Erythroblast (primary cell): ENCODE measurements around the gene SCUBE1.

ENCODE experiments used
- DNase-seq, 2 experiments: peaks; one replicate each; lab custom pipeline; 2025; lab: John Stamatoyannopoulos, UW
- GATA1 ChIP-seq: IDR thresholded peaks from 2 replicates; pipeline ENCODE4 v1.6.1; 2011; ENCODE audit warnings: low read depth, mild to moderate bottlenecking, control low read depth, low read length, moderate library complexity
- POLR2A ChIP-seq: IDR thresholded peaks from 2 replicates; pipeline ENCODE4 v1.6.1; 2011; ENCODE audit warnings: mild to moderate bottlenecking, low read length

SCUBE1 gene

DNA sequence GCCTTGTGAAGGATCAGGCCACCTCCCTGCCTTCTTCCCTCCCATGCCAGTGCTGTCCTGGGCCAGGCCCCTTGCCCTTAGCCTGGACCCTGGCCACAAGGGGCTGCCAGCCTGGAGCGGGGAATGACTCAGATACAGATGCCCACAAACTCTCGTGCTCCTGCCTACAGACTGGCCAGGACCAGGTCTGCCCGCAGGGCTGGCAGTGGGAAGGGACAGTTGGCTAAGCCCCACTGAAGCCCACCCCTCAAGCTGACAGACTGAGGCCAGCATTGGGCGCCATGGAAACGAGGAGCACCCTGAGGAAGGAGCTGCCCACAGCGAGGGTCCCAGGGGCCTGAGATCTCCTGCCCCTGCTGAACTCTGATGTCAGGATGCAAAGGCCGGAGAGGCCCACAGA is 14.1 kb downstream of the SCUBE1 start:
- TF ChIP-seq GATA1, result no peak
- no peak for TF ChIP-seq POLR2A
- no peak for DNase-seq

DNA sequence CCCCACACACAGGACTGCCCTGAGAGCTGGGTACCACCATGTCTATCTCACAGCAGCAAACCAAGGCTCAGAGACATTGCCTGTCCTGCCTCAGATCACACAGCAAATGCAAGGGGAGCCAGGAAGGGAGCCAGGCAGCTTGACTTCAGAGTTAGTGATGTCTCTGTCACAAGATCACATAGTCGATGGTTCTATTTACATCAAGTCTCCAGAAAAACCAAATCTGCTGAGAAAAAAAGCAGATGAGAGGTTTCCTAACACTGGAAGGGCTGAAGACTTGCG is 16.1 kb downstream of the SCUBE1 start:
- no peak for TF ChIP-seq POLR2A
- no peak for DNase-seq

GRCh38 chr22:43326331-43327156 is 16.6 kb downstream of the SCUBE1 start:
- no peak for TF ChIP-seq GATA1
- TF ChIP-seq POLR2A, result no peak
- no peak for DNase-seq

DNA sequence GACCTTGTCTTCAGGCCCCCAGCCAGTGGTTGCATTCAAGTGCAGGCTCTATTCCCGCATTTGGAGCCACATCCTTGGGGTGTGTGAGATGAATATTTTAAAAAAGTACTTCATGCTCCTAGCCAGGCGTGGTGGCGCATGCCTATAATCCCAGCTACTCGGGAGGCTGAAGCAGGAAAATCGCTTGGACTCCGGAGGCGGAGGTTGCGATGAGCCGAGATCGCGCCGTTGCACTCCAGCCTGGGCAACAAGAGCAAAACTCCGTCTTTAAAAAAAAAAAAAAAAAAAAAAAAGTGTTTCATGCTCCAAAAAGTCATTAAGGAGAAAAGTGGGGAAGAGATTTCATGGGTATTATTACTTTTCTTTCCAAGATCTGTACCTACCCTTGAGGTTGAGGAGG is 18.0 kb downstream of the SCUBE1 start:
- DNase-seq, result no peak
- TF ChIP-seq GATA1 (no peak), POLR2A (no peak)

DNA sequence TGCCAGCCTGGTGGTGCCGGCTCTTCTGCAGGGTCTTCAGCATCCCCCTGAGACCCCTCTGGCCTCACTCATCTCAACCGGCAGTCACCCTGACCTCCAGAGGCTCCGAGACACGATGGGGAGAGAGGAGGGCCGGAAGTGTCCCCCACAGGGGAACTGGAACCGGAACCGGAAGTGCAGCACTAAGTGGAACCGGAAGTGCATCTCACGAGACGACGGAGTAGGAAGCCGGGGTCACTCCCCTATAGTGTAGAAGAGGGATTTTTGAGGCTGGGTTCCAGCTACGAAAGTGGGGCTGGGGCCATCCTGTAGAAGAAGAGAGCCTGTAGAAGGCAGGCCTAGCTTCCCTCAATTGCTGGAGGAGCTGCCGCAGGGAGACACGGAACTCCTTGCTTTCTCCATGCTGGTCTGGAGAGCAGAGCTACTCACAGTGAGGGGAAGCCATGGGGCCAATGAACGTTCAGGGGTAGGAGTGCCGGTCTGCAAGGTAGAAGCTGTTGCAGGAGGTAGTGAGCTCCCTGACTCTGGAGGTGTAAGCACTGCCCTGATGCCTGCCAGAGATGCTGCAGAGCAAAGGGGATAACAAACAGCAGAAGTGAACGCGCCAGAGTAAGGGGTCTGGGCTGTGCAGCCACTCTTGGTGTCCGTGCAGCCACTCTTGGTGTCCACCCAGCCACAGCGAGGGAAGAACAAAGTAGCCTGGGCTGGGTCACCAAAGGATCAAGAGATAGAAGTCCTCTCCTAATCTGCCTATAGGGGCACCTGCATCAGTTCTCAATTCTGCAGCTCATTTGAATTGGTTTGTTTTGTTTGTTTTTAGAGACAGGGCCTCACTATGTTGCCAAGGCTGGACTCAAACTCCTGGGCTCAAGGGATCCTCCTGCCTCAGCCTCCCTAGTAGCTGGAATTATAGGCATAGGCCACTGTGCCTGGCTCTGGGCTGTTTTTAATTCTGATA is 21.9 kb downstream of the SCUBE1 start:
- TF ChIP-seq GATA1 (no peak), POLR2A (no peak)
- DNase-seq, result no peak

DNA sequence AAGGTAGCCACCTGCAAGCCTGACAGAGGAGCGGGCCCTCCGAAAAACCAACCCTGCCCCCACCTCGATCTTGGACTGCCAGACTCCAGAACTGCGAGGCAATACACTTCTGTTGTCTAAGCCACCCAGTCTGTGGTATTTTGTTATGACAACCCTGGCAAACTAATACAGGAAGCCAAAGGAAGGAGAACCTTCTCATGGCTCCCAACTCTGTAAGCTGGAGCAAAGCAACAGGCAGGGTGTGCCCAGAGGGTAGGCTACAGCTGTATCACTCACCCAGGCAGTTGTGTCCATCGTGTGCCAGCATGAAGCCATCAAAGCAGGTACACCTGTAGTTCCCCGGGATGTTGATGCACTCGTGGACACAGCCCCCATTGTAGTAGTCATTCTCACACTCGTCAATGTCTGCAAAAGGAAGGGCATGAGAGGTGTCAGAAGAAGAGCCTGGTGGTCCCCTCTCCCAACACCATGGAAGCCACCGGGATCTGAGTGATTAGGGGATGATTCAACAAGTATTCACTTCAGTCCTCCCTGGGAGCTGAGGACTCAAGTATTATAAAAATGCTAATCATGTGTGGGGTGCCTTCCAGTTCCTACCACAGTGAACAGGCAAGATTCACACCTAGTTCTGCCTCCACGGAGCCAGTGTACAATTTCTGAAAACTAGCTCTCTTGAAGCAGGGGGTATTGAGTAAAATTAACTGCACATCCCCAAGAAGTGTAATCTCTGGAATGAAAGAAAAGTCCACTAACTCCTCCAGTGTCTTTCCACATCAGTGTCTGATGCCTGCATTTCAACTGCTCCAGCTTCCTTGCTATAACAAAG is 23.3 kb downstream of the SCUBE1 start:
- no peak for DNase-seq
- TF ChIP-seq POLR2A (no peak), GATA1 (no peak)

GRCh38 chr22:43317239-43317638 is 25.9 kb downstream of the SCUBE1 start:
- TF ChIP-seq GATA1 (no peak), POLR2A (no peak)
- no peak for DNase-seq

- DNase-seq, result no peak
- no peak for TF ChIP-seq GATA1
- TF ChIP-seq POLR2A, result no peak
Measured at GRCh38 chr22:43315687-43316217, 27.4 kb downstream of the SCUBE1 start.

GRCh38 chr22:43314611-43315010 is 28.6 kb downstream of the SCUBE1 start:
- no peak for TF ChIP-seq GATA1
- TF ChIP-seq POLR2A, result no peak
- DNase-seq, result no peak

GRCh38 chr22:43313890-43314474 is 29.2 kb downstream of the SCUBE1 start:
- DNase-seq, result no peak
- TF ChIP-seq GATA1, result no peak
- TF ChIP-seq POLR2A, result no peak

GRCh38 chr22:43313244-43313889 is 29.8 kb downstream of the SCUBE1 start:
- DNase-seq, result no peak

DNA sequence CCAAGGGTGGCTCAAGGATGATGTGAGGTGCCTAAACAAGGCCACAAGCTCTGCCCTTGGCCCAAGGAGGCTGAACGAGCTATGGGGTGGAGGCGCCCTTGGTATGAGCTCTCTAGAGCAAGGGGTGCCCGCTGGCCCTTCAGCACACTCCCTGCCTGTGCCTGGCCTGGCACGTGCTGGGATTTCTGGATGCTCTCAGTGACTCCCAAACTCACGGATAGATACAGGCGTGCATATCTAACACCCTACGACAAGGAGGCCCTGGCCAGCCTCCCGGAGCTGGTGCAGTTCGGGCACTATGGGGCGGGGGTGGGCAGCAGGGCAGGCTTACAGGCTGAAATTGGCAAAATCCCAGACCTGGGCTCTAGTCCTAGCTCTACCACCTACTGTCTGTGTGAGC is 30.6 kb downstream of the SCUBE1 start:
- no peak for DNase-seq
- TF ChIP-seq POLR2A, result no peak
- TF ChIP-seq GATA1, result no peak

More at GRCh38 chr22:43313244-43313889, 29.8 kb downstream of the SCUBE1 start:
- TF ChIP-seq POLR2A (no peak), GATA1 (no peak)
